Measurements from ENCODE around the gene OTULINL.

The OTULINL gene

DNA sequence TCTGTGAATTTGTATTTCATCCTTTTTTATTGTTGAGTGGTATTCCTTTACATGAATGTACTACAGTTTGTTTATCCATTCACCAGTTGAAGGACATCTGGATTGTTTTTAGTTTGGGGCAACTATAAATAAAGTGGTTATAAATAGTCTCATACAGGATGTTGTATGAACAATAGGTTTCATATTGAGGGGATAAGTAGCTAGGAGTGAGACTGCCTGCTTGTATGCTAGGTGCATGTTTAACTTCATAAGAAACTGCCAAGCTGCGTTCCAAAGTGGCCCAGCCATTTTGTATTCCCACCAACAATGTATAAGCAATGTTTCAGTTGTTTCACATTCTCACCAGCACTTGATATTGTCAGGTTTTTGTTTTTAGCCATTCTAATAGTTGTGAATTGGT is 21.5 kb downstream of the OTULINL start:
- no peak for DNase-seq

DNA sequence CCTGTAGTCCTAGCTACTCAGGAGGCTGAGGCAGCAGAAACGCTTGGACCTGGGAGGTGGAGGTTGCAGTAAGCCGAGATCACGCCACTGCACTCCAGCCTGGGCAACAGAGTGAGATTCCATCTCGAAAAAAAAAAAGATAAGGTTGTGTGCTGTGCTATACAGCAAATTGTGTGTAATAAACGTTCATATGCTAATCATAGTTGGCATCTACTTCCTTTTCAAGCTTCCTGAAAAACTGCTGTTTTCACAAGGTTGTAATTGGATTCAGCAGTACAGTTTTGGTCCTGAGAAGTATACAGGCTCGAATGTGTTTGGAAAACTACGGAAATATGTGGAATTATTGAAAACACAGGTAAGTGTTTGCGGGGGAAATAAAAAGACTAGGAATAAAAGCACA is 25.5 kb downstream of the OTULINL start:
- DNase-seq = no peak

- DNase-seq = no peak
Measured at GRCh38 chr5:14608169-14608568, 26.6 kb downstream of the OTULINL start.

- DNase-seq = no peak
Measured at GRCh38 chr5:14611737-14612136, 30.1 kb downstream of the OTULINL start.

DNA sequence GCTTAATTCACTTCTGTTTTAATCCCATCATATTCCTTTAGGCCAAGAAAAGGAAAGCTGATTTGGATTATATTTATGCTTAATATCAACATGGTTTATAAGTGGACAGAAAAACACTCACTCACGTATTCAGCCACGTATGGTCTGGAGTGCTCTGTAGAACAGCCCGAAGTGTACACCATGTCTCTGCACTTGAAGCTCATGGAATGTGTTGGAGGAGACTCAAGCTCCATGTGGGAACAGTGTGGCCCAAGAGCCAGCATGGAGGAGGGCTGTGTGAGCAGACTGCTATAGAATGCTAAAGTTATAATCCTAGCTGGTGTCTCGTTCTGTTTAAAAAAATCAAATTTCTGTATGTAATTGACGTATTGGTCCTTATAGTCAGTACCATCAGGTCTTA is 32.9 kb downstream of the OTULINL start:
- no peak for DNase-seq

- DNase-seq = no peak
Measured at GRCh38 chr5:14615365-14615764, 33.8 kb downstream of the OTULINL start.

- DNase-seq = no peak
Measured at GRCh38 chr5:14617441-14617840, 35.8 kb downstream of the OTULINL start.

GRCh38 chr5:14627270-14627669 is 45.7 kb downstream of the OTULINL start:
- DNase-seq = no peak

GRCh38 chr5:14628346-14628745 is 46.8 kb downstream of the OTULINL start:
- DNase-seq = peak; percentile 30

- no peak for DNase-seq
Measured at GRCh38 chr5:14630671-14631070, 49.1 kb downstream of the OTULINL start.

GRCh38 chr5:14635656-14636055 is 54.1 kb downstream of the OTULINL start:
- no peak for DNase-seq

DNA sequence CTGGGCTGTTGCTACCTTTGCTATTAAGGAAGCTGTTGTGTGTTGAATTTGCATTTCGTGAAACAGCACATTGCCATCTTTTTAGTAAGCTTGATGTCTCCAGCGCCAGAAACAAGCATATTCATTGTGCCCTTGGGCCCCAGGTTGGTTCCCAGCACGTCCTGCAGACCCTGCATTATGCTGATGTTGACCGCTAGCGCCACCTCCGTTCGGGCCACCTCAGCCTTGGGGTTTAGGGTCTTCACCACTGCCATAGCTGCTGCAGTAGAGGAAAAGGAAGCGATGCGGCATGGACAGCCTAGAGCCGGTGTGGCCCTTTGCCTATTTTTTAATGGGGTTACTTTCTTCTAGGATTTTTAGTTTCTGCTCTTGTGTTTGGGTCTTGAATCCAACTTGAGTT is 59.2 kb downstream of the OTULINL start:
- no peak for DNase-seq

- no peak for DNase-seq
Measured at GRCh38 chr5:14644623-14645237, 63.1 kb downstream of the OTULINL start.

- DNase-seq = no peak
Measured at GRCh38 chr5:14650052-14650451, 68.5 kb downstream of the OTULINL start.

- DNase-seq = no peak
Measured at GRCh38 chr5:14655146-14655741, 73.7 kb downstream of the OTULINL start.

DNA sequence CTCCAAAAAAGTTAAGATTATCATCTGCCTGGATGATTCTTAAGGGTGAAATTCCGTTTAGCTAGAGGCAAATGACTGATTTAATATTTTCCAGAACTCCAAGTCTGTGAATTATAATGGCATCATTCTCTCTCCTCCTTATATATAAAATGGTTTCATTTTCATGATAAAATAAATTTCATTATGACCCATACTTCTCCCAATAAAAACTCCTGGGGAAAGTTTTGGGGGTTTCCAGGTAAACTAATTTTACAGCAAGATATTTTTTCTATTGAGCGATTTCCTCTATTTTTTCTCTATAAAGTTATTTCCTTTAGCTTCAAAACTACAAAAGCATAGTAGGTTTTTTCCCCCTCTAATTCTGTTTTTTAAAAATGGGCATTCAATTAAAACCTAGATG is 75.3 kb downstream of the OTULINL start:
- no peak for DNase-seq

DNA sequence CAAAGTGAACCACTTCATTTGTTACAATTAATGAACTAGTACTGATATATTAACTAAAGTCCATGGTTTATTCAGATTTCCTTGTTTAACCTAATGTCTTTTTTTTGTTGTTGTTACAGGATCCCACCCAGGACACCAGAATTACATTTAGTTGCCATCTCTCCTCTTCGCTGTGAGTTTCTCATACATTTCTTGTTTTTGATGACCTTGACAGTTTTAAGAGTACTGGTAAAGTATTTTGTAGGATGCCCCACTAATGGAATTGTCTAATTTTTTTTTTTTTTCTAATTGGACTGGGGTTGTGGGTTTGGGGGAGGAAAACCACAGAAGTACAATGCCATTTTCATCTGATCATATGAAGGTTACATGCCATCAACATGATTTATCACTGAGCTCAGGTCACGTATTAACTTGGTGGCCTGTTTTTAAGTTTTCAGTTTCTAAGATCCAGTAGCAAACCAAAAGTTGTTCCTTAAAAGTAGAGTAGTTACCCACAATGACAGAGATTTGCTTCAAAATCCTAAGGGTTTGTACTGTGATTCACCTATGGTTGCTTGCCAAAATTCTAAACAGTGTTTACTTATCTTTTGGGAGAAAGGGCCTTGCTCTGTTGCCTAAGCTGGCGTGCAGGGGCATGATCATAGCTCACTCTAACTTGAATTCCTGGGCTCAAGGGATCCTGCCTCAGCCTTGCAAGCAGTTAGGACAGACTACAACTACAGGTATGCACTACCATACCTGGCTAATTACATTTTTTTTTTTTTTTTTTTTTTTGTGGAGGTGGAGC is 78.4 kb downstream of the OTULINL start:
- DNase-seq = no peak

DNA sequence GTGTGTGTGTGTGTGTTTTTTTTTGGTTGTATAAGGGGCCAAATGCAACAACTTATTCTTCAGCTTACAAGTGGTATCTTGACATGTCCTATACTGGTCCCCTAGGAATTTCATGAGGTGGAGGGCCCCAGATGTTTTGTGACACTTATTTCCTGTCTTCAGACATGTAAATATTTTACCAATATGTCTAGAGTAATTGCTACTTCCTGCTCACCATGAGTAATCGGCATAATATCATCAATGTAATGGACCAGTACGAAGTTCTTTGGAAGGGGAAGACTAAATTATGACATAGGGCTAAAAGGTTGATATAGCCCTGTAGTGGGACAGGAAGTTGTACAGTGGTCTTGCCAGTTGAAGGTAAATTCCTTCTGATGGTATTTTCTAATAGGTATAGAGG is 79.2 kb downstream of the OTULINL start:
- DNase-seq = no peak
